ENCODE measurements around the gene PRRC2A.

PRRC2A gene

DNA sequence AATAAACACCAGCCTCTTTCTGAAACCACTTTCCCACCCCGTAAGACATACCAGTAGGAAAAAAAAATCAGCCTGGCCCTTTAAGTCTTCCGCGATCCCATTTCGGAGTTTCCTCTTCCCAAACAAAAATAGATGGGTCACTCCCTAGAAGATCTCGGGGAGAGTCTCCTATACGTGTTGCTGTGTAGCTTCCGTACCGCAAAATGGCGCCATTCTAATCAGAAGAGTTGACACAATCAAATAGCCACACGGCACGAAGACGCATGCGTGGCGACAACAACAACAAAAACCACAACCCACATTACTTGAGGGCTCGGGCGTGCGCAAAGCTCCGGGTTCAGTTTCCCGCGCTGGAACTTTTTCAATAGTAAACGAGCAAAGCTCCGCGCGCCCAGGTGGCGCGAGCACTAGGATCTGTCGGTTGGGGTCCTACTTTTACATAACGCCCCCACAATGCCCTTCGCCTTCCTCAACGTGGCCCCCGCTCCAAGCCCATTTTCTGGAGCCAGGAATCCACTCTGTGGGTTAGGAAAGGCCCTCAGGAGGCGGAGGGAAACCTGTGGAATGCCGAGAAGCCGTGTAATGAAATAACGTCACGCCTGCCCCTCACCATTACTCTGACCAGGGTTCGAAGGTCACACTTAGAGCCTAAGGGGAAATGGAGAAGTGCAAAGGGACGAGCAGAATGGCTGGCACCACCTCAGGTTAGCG lies 44.4 kb downstream of the PRRC2A start, which contains the start of gene GPANK1:
TSS of gene GPANK1 (minus strand) at position 208 of the 711 bp plus-strand sequence. CDS start 519 bp downstream, outside the sequence.
- TF ChIP-seq, protein P1, sequence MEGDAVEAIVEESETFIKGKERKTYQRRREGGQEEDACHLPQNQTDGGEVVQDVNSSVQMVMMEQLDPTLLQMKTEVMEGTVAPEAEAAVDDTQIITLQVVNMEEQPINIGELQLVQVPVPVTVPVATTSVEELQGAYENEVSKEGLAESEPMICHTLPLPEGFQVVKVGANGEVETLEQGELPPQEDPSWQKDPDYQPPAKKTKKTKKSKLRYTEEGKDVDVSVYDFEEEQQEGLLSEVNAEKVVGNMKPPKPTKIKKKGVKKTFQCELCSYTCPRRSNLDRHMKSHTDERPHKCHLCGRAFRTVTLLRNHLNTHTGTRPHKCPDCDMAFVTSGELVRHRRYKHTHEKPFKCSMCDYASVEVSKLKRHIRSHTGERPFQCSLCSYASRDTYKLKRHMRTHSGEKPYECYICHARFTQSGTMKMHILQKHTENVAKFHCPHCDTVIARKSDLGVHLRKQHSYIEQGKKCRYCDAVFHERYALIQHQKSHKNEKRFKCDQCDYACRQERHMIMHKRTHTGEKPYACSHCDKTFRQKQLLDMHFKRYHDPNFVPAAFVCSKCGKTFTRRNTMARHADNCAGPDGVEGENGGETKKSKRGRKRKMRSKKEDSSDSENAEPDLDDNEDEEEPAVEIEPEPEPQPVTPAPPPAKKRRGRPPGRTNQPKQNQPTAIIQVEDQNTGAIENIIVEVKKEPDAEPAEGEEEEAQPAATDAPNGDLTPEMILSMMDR (IDR thresholded peaks at IDR 0.05; ENCODE audit: control insufficient read depth, insufficient read depth, low read depth, low read length, missing control alignments) = no peak
- H3K4me3 ChIP-seq (ENCODE audit: control insufficient read depth, low read depth, low read length) = peak within 1 kb of the TSS; percentile 95
- peak; percentile 79 for DNase-seq (ENCODE audit: low read depth)

DNA sequence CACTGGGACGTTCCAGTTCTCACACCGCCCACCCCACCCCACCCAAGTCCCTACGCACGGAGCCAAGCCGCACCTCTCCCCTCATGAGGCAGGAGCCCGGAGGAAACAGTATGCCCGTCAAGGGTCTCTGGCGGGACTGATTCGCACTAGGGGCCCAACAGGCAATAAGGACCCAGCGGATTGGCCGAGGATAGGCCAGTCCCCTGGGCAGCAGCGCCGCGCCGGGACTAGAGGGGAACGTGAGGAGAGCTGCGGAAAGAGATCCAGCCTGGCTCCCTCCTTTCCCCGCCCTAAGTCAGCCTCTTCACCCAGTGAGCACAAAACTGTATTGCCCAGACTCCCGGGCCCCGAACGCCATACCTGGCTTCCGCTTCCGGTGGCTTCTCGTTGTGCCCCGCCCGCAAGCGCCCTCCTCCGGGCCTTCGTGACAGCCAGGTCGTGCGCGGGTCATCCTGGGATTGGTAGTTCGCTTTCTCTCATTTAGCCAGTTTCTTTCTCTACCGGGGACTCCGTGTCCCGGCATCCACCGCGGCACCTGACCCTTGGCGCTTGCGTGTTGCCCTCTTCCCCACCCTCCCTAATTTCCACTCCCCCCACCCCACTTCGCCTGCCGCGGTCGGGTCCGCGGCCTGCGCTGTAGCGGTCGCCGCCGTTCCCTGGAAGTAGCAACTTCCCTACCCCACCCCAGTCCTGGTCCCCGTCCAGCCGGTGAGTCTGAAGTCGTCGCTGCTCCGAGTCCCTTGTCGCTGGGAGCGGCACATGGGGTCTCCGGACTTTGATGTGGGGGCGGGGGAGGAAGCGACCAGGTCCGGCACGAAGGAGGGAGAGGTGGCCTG lies 45.2 kb downstream of the PRRC2A start, which contains the start of gene CSNK2B:
TSS of gene CSNK2B (plus strand) at position 580 of the 836 bp plus-strand sequence. CDS start 752 bp downstream, outside the sequence.
- TF ChIP-seq, protein P1 (IDR thresholded peaks at IDR 0.05; ENCODE audit: control insufficient read depth, insufficient read depth, low read depth, low read length, missing control alignments) = peak; percentile 4
- peak within 1 kb of the TSS; percentile 95 for H3K4me3 ChIP-seq (ENCODE audit: control insufficient read depth, low read depth, low read length)
- DNase-seq (ENCODE audit: low read depth) = peak; percentile 83

DNA sequence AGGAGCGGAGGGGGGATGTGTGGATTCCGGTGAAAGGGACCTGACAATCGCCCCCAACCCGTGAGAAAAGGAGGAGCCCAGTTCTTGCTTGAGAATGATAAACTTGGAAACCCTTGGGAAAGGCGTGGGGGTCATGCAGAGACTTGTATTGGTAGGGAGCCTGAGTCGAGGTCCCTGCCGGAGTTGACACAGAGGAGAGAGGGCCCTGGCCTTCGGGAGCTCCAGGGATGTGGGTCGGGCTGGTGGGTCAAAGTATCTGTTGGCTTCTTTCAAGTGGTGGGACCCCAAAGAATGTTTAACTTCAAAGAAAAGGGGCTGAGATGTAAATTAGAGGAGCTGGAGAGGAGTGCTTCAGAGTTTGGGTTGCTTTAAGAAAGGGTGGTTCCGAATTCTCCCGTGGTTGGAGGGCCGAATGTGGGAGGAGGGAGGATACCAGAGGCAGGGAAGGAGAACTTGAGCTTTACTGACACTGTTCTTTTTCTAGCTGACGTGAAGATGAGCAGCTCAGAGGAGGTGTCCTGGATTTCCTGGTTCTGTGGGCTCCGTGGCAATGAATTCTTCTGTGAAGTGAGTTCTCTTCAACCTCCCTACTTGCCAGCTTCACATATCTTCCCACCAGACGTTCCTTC lies 45.9 kb downstream of the PRRC2A start:
- H3K4me3 ChIP-seq (ENCODE audit: control insufficient read depth, low read depth, low read length) = peak overlapping the region; percentile 95
- no peak for DNase-seq (ENCODE audit: low read depth)
- TF ChIP-seq, protein P1 (IDR thresholded peaks at IDR 0.05; ENCODE audit: control insufficient read depth, insufficient read depth, low read depth, low read length, missing control alignments) = no peak

DNA sequence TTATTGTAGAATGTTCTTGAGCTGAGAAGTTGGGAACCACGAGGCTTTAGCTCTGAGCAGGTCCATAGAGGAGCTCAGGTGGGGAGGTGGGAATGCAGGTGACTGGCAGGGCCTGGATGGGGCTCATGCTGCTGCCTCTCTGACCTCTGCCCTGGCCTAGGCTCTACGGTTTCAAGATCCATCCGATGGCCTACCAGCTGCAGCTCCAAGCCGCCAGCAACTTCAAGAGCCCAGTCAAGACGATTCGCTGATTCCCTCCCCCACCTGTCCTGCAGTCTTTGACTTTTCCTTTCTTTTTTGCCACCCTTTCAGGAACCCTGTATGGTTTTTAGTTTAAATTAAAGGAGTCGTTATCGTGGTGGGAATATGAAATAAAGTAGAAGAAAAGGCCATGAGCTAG lies 49.2 kb downstream of the PRRC2A start, which contains the start of gene LY6G5B:
TSS of gene LY6G5B (plus strand) at position 301 of the 400 bp plus-strand sequence. CDS start 975 bp downstream, outside the sequence.
- H3K4me3 ChIP-seq (ENCODE audit: control insufficient read depth, low read depth, low read length) = no peak within 1 kb of the TSS
- TF ChIP-seq, protein P1 (IDR thresholded peaks at IDR 0.05; ENCODE audit: control insufficient read depth, insufficient read depth, low read depth, low read length, missing control alignments) = no peak
- DNase-seq (ENCODE audit: low read depth) = no peak

DNA sequence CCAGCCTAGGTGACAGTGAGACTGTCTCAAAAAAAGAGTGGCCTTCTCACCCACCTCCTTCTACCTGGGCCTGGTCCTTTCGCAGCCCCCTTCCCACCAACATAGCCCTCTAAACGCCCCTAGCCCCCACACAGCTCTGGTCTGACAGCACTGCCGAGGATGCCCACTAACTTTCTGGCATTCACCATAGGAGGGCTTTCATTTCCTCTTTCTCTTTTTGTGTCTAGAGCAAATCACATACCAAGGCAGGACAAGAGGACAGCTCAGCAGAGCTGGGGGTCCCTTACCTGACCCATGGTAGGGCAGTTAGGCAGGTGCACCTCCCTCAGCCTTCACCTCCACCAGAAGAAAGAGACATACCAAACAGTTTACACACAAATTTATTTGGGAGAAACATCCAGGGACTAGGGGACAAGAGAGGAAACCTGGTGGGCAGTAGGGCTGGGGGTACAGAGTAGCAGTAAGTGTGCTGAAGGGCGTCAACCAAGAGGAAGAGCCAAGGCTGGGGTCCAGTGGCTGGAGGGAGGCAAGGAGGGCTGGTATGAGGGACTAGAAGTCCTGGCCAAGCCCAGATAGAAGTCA lies 55.9 kb downstream of the PRRC2A start:
- no peak for DNase-seq (ENCODE audit: low read depth)
- TF ChIP-seq, protein P1 (IDR thresholded peaks at IDR 0.05; ENCODE audit: control insufficient read depth, insufficient read depth, low read depth, low read length, missing control alignments) = no peak
- no peak overlapping the region for H3K4me3 ChIP-seq (ENCODE audit: control insufficient read depth, low read depth, low read length)

DNA sequence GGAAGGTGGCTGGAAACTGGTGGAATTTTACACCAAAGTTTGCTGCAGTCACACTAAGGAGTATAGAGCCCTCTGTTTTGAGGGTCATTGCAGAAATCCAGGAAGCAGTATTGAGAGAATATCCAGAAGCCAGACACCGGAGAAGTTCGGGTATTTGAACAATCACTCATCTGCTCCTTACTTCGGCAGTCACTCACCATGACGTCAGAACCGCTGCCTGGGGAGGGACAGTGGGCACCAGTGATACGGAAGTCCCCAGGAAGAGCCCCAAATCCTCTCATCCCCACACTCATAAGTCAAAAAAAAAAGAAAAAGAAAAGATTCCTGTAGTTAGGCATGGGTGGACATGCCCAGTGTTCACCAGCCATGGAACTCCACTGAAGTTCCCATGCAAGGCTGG lies 56.4 kb downstream of the PRRC2A start:
- H3K4me3 ChIP-seq (ENCODE audit: control insufficient read depth, low read depth, low read length) = no peak overlapping the region
- TF ChIP-seq, protein P1 (IDR thresholded peaks at IDR 0.05; ENCODE audit: control insufficient read depth, insufficient read depth, low read depth, low read length, missing control alignments) = no peak
- DNase-seq (ENCODE audit: low read depth) = no peak
